Omental fat pad (tissue), 4 donors: ENCODE data around the gene ACYP2. TPM values are rescaled to one million over a fixed set of nuclear protein-coding genes. Genes with fewer than 3 reads are reported as not detected.

Experiments
- ATAC-seq: fragments of 150-250 bp; one replicate; pipeline ENCODE4 v1.9.1; 2016; ENCODE audit warnings: mild to moderate bottlenecking, moderate library complexity; ENCODE audit not compliant: low FRiP score
- DNase-seq: peaks from one replicate; pipeline ENCODE4 v3.0.0-alpha.2; 2019; ENCODE audit warnings: low spot score
- CTCF ChIP-seq, 3 donors: fragments of 450-650 bp; IDR thresholded peaks; one replicate each; pipeline ENCODE4 v1.5.1; 2016 to 2017; ENCODE audit warnings: antibody characterized with exemption in 3 of 3, mild to moderate bottlenecking in 3 of 3, moderate library complexity in 2 of 3
- total RNA-seq, 4 donors: library from RNA; depleted of rRNA; stranded (reverse); fragments of >200 nt; gene quantifications; one replicate each; pipeline ENCODE4 v1.1.0, GENCODE V29; 2016

The ACYP2 gene
- total RNA-seq, 4 donors from 2014 or later, result 15.1 to 20.0 (median 18.2) TPM

GRCh38 chr2:54158311-54158710 is 42.9 kb downstream of the ACYP2 start:
- DNase-seq (no peak), ATAC-seq (no peak)
- no peak for TF ChIP-seq CTCF (IDR thresholded peaks at IDR 0.05)

DNA sequence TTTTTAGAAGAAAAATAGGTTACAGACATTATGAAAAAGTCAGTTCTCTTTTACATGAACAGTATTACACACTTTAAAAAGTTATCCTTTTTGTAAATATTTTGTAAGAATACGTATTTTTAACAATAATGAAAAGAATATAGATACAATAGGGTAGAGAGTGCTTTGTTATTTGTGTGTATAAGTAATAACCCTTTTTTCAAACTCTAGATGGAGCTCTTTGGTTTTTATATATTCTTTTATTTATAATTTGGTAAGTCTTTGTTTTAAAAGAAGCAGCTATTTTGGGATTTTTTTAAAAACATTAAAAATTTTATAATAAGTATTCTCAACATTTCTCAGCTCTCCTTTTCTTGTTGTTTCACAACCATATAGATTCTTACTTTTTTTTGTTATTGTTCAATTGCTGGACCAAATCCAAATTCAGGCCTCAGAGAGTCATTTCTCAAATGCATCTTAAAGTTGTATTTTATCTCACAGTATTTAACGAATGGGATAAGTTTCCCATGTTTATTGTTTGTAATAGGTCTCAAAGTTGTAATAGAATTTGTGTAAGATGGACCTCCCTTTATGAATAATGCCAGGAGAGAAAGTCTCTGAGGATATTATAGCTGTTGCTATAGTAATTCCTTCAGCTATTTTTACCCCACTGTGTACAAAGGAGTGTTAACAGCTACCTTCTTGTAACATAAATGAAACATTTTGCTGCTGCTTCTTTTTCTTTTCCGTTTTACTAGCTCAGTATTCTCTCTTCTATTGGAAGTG is 46.4 kb downstream of the ACYP2 start:
- DNase-seq, result no peak
- no peak for TF ChIP-seq CTCF (IDR thresholded peaks at IDR 0.05)
- no peak for ATAC-seq

DNA sequence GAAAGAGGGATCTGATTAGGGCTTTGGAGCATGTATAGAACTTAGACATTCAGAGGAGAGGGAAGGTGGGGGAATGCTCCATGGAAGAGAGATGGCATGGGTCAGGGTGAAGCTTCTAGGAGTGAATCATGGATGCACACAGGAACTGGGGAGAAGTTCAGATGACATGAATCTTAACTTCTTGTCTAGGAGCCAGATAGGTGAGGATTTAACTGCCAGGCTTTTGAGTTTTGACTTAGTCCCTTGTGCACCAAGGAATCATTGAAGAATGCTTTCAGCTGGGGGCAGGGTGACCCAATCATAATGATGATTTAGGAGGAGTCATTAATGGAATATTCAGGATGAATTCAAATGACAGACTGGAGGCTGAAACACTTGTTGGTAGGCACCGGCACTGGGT is 48.7 kb downstream of the ACYP2 start:
- ATAC-seq, result no peak
- DNase-seq, result no peak
- TF ChIP-seq CTCF (IDR thresholded peaks at IDR 0.05), result no peak

- no peak for TF ChIP-seq CTCF (IDR thresholded peaks at IDR 0.05)
- ATAC-seq, result no peak
Measured at GRCh38 chr2:54166121-54166773, 50.8 kb downstream of the ACYP2 start.

DNA sequence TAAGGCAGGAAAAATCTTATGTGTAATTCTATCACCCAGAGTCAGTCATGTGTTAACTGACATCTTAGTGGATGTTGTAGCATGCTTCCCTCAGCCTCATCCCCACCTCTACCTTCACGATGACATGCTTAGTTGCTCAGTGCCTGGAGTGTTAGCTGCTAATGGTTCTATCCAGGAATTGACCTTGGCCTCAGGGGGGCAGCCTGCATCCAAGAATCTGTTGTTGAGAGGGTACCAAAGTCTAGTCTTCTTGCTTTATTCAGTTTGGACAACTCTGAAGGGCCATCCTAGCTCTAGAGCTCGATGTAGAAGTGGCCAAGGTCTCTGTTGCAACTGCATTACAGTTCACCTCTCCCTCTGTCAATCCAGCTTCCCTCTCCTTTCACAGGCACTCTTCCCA is 61.2 kb downstream of the ACYP2 start:
- DNase-seq, result no peak
- TF ChIP-seq CTCF (IDR thresholded peaks at IDR 0.05), result no peak
- peak; percentile 68 for ATAC-seq

More at GRCh38 chr2:54166121-54166773, 50.8 kb downstream of the ACYP2 start:
- no peak for DNase-seq

- DNase-seq, result no peak
- no peak for ATAC-seq
- no peak for TF ChIP-seq CTCF (IDR thresholded peaks at IDR 0.05)
Measured at GRCh38 chr2:54183281-54183680, 67.9 kb downstream of the ACYP2 start.

- no peak for TF ChIP-seq CTCF (IDR thresholded peaks at IDR 0.05)
- no peak for ATAC-seq
- no peak for DNase-seq
Measured at GRCh38 chr2:54183972-54184371, 68.6 kb downstream of the ACYP2 start.
